Esophagus muscularis mucosa (tissue), 4 donors: ENCODE data around the gene DUSP14.

Source experiments
- CTCF ChIP-seq, 3 experiments: fragments of 200-600 bp in 2 of 3; fragments of 450-650 bp in 1 of 3; sonication (generic) in 2 of 3; IDR thresholded peaks; one replicate each; pipeline ENCODE4 v1.5.1; 2017 to 2019; ENCODE audit warnings: antibody characterized with exemption in 3 of 3, mild to moderate bottlenecking in 2 of 3, moderate library complexity in 1 of 3
- EP300 ChIP-seq: sonication (generic); formaldehyde crosslinking; IDR thresholded peaks from one replicate; pipeline ENCODE4 v1.6.1; 2017; ENCODE audit warnings: antibody characterized with exemption
- POLR2AphosphoS5 ChIP-seq, 2 donors: sonication (generic); formaldehyde crosslinking; IDR thresholded peaks; one replicate each; pipeline ENCODE4 v1.6.1; 2017; ENCODE audit warnings: antibody characterized with exemption in 2 of 2

- TF ChIP-seq POLR2AphosphoS5 (IDR thresholded peaks at IDR 0.05), result no peak
- TF ChIP-seq EP300, result no peak
- no peak for TF ChIP-seq CTCF (IDR thresholded peaks at IDR 0.05)
Measured at GRCh38 chr17:37492167-37492566, 2.5 kb downstream of the DUSP14 start.
